Skin epidermis (tissue), 12 donors: Measurements from ENCODE around the gene NAV2.
"Not testable (repeated sequence)": the region's sequence is repeated elsewhere in the genome, so short reads cannot be mapped to it uniquely, and the experiment has no call there.

Experiments
- H3K27ac ChIP-seq, 21 experiments: fragments of 200-600 bp; sonication (generic) in 11 of 21; one replicate each; pipeline ENCODE4 v1.5.0; 2020; ENCODE audit warnings: mild to moderate bottlenecking in 3 of 21, inconsistent platforms in 2 of 21, moderate library complexity in 2 of 21
- H3K4me3 ChIP-seq, 7 experiments: fragments of 200-600 bp; sonication (generic) in 2 of 7; one replicate each; pipeline ENCODE4 v1.5.0; 2020; ENCODE audit warnings: inconsistent platforms in 2 of 7, mild to moderate bottlenecking in 2 of 7, moderate library complexity in 1 of 7

Gene NAV2

DNA sequence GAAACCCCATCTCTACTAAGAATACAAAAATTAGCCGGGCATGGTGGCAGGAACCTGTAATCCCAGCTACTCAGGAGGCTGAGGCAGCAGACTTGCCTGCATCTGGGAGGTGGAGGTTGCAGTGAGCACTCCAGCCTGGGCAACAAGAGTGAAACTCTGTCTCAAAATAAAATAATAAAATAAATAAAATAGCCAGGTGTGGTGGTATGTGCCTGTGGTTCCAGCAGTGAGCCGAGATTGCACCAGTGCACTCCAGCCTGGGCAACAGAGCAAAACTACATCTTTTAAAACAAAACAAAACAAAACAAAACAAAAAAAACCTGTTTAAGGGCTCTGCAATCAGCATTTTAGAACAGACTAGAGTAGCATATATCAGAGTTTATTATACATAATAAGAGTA lies 214.8 kb downstream of the NAV2 start:
- not testable (repeated sequence) for H3K4me3 ChIP-seq, H3K27ac ChIP-seq

DNA sequence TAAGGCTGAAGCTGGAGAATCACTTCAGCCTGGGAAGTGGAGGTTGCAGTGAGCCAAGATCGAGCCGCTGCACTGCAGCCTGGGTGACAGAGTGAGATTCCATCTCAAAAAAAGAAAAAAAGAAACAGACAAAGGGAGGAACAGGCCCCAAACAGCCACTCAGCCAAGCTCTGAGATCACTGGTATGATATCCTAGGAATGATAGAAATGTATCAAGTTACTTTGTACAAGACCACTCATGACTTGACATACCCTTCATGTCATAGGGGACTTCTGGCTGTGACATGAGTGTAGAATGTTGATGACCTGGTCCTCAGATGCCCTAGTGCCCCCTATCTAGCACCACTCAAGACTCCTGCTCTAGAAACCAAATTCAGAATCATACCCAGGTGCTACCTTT lies 216.5 kb downstream of the NAV2 start:
- H3K4me3 ChIP-seq = no peak overlapping the region
- no peak overlapping the region for H3K27ac ChIP-seq

DNA sequence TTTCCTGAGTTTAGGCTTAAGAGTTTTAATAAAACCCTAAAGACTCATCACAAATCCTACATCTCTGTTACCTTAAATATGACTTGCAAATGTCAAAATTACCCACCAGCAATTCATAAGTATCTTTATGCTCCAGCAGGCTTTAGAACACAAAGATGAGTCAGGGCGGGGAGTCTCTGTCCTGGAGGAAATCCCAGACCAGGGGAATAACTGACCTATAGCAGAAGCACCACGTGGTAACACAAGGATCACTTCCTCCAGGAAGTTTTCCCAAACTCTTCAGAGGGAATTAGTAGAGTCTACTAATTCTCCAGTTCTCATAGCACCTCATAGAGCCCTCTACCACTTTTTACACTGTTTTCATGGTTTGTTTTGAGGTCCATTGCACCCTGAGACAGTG lies 217.0 kb downstream of the NAV2 start:
- H3K27ac ChIP-seq = no peak overlapping the region
- H3K4me3 ChIP-seq = no peak overlapping the region

DNA sequence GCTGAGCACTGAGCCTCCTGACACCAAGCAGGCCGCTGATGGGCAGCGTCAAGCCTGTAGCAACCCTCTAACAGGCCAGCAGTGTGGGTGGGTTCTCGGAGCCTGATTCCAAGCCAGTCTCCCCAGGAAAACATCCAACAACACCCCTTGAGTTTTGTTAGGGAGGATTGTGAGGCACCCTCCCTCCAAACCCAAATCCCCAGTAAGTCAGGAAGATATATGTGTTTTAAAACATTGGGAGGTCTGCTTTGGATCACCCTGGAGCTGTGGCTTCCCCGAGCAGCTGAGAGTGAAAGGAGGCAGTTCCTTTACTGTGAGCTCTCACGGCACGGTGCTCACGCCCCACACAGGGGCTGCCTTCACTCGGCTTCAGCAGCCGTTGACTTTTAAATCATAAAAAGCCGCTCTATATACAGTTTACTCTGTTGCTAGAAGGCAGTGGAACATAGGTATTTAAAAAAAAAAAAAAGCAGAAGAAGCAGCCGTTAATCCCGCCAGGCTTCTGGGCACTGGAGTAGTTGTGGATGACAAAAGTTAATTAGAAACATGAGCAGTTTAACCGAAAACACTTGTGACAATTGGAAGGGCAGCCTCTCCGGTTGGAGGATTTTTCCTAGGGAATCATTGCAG lies 218.6 kb downstream of the NAV2 start:
- H3K27ac ChIP-seq = no peak overlapping the region

DNA sequence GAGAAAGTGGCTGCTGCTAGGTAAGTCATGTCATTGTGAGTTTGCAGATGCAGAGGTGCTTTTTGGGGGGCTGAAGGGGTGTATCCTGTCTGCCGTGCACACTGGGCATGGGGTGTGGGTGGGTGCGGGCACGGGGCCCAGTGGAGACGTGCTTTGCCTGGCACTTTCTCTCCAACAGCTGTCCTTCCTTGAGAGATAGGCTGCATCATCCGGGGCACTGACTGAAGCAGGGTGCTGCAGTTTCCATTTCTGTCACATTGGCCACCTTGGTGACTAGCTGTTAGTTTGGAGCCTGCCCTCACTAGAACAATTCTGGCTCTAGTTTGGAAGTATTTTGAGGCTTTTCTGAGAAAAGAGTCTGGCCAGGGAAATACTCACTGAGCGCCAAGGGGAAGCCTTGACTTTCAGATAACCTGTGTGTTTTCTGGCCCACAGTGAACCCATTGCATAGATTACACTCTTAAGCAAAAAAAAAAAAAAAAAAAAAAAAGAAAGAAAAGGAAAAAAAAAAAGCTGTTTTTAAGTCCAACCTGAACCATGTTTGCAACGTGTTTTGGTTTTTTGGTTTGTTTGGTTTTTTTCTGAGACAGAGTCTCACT lies 219.2 kb downstream of the NAV2 start:
- Histone ChIP-seq H3K27ac (no peak overlapping the region), H3K4me3 (no peak overlapping the region)

More for the DNA sequence above, 218.6 kb downstream of the NAV2 start:
- no peak overlapping the region for H3K4me3 ChIP-seq

DNA sequence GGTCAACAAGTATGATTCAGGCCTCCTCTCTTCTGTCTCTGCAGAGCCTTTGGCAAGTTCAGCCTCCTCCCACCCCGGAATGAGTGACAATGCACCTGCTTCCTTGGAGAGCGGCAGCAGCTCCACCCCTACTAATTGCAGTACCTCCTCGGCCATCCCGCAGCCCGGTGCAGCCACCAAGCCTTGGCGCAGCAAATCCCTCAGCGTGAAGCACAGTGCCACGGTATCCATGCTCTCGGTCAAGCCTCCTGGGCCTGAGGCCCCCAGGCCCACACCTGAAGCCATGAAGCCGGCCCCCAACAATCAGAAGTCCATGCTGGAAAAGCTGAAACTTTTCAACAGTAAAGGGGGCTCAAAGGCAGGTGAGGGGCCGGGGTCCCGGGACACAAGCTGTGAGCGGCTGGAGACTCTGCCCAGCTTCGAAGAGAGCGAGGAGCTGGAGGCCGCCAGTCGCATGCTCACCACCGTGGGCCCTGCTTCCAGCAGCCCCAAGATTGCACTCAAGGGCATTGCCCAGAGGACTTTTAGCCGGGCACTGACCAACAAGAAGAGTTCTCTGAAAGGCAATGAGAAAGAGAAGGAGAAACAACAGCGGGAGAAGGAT lies 220.6 kb downstream of the NAV2 start:
- H3K4me3 ChIP-seq = no peak overlapping the region
- no peak overlapping the region for H3K27ac ChIP-seq

DNA sequence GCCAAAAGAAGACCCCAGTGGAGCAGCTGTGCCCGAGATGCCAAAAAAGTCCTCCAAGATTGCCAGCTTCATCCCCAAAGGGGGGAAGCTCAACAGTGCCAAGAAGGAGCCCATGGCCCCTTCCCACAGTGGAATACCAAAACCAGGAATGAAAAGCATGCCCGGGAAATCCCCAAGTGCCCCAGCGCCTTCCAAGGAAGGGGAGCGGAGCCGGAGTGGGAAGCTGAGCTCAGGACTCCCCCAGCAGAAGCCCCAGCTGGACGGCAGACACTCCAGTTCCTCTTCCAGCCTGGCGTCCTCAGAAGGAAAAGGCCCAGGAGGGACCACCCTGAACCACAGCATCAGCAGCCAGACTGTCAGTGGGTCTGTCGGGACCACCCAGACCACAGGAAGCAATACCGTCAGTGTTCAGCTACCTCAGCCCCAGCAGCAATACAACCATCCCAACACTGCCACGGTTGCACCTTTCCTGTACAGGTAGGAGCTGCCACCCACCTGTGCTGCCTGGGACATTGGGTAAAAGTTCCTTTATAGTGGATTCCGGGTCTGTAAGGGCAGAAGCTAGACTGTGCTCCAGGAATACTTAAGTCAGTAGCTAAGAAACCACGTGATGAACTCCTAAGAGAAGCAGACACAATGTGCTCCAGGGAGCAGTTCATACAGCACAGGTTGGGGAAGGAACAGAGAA lies 221.3 kb downstream of the NAV2 start:
- no peak overlapping the region for H3K27ac ChIP-seq
- H3K4me3 ChIP-seq = no peak overlapping the region

DNA sequence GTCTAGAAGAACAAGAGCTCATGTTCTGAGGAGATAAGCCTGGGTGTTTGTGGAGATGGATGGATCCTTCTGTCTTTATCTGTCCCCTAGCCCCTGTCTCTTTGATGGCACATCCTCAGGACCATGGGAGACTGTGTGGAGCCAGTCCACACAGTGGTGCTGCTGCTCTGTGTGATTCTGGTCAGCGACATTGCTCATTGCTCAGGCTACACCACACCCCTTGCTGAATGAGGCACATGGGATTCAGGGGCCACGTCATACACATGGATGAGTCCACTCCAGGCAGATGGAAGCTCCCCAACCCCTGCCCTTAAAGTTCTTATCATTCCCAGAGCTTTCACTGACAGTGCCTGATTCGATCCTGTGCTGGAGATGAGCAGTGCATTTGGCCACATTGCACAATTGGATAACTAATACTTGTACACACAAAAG lies 222.2 kb downstream of the NAV2 start:
- Histone ChIP-seq H3K4me3 (no peak overlapping the region), H3K27ac (no peak overlapping the region)

DNA sequence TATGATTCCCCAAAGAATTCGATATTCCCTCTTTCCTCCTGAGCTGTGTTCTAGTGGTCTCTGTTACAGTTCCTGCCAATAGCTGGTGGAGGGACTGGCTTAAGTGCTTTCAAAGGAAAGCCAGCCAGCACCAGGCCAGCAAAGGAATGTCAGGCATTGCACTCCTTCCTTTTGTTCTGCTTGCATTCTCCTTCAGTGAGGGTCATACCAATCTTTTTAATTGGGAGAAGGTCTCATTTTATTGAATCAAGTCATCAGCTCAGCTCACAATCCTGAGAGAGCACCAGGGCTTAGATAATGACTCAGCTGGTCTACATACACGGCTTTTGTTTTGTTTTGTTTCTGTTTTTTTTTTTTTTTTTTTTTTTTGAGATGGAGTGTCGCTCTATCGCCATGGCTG lies 222.9 kb downstream of the NAV2 start:
- H3K27ac ChIP-seq = no peak overlapping the region
- no peak overlapping the region for H3K4me3 ChIP-seq

DNA sequence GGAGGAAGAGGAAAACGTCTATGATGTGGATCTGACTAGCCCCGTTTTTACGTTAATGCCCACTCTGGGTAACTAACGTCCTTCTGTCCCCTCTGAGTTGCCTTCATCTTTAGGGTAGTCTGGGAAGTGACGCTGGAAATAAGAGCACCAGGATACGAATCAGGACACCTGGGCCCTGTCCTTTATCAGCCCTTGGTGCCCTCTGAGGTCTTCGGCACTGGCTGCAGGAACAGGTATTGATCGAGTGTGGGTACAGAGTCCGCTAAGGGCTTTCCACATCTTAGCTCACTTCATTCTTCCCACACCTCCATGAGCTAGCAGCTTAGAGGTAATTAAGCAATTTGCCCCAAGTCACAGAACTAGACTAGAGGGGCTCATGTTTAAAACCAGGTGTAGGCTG lies 223.8 kb downstream of the NAV2 start:
- no peak overlapping the region for H3K27ac ChIP-seq
- H3K4me3 ChIP-seq = no peak overlapping the region

DNA sequence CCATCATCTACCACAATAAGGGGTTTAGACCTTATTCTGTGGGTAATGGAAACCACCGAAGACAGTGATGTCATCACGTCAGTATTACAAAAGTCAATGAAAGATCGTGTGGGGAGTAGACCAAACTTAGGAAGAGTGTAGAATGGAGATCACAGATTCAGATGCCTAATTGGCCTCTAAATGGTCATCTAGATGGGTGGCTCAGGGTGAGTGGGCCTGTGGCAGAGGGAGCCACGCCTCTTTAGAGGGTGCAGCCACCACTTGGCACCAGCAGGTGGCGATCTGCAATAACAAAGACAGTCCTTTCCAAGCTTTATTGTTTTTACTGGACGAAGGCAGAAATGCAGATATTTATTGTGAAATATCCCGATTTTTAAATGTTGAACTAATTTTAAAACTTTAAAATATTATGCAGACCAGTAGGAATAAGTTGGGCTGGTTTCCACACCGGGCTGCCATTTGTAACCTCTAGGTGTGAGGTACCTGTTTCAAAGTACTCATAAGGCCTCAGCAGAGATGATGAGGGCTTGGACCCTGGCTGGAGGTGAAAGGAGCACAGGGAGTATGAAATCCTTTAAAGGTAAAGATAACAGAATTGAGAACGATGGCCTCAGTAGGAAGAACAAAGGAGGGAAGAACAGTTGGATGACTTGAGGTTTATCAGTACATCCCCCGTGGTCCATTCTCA lies 225.7 kb downstream of the NAV2 start:
- no peak overlapping the region for H3K27ac ChIP-seq
- no peak overlapping the region for H3K4me3 ChIP-seq

DNA sequence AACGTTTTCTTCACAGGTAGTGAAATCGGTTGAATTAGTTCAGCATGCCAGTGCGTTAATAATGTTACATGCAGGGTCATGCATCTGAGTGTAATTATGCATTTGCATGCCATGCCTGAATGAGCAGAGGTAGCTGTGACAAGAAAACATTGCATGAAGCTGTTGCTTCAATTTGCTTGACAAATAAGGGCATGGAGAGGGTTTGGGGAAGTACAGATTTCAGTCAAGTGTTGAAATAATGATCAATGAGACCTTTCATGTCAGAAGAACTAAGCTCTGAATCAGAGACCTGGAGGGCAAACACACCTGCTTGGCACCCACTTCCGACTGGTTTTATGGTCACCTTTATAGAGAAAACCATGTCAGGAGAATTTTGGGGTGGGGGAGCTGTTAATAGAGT lies 226.2 kb downstream of the NAV2 start:
- H3K27ac ChIP-seq = no peak overlapping the region
- no peak overlapping the region for H3K4me3 ChIP-seq

DNA sequence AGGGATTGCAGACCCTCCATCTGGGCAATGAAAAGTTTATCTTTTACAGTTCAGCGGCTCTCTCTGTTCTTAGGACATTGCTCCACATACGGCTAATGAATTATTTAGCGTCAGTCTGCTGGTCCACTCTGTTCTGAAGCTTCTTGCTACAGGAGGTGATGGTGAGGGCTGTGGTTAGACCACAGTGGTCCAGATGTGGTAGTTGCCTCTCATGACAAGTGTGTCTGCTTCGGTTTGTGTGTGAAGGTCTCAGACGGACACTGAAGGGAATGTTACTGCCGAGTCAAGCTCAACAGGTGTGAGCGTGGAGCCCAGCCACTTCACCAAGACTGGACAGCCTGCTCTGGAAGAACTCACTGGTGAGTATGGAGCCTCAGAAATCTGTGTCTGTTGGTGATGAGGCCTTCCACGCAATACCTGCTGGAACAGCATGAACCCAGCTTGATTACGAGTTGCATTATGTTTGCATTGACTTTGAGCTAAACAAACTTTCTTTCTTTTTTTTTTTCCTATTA lies 226.8 kb downstream of the NAV2 start:
- H3K4me3 ChIP-seq = no peak overlapping the region
- H3K27ac ChIP-seq = no peak overlapping the region

DNA sequence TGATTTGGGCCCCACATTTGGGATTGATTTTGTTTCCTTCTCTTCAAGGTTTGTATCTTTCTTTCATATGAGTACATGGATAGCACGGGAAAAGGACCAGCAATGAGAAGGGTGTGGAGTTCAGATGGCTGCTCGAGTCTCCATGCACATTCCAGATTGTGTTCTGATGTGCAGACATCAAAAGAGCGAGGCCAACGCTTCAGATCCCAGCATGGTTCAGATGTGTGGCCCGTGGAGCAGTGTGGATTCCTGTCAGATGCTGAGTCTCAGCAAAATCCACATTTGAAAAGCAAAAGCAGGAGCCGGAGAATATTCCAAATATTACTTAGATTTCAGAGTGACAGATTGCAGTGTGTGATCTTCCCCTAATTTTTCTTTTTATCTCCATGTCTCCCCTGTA lies 228.2 kb downstream of the NAV2 start:
- no peak overlapping the region for H3K4me3 ChIP-seq

DNA sequence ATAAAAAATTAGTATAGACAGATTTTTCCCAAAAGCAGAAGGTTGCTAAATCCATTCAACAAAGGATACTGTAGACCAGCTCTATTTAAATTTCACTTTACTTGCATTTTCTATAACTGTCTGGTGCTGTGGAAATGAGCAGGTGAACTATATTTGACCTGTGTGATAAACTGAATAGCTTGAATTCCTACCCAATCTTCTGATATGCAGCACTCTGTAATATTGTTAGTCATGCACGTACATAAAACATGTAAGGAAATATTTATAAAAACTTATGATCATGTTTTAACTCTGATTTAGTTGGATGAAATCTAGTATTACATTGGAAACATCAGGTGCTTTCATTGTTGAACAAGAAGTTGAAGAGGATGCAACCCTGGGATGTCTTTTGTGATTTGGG lies 234.0 kb downstream of the NAV2 start:
- Histone ChIP-seq H3K4me3 (no peak overlapping the region), H3K27ac (no peak overlapping the region)

More for the DNA sequence above, 228.2 kb downstream of the NAV2 start:
- H3K27ac ChIP-seq = no peak overlapping the region

DNA sequence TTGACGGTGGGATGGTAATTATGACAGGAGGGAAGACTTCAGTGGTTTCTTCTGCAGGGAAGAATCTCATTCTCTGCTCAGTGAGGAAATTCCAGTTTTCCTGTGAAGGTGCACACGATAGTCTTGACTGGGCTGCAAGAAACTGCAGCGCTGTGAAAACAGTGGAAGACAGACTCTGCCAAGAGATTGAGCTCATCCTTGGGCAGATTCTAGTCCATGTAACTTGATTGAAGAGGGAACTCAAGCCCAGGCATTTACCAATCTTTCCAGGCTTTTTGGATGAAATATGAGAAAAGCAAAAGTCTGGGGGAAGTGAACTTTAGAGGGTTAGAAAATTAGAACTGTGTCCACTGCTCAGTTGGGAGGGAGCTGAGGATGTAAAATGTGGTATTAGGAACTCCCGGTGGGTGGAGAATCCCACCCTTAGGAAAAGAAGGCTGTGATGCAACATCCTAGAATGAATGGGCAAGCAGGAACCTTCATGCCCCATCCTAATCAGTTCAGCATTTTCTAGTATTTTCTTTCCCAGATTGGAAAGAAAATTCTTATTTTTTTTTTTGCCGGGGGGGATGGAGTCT lies 235.0 kb downstream of the NAV2 start:
- Histone ChIP-seq H3K27ac (no peak overlapping the region), H3K4me3 (no peak overlapping the region)

DNA sequence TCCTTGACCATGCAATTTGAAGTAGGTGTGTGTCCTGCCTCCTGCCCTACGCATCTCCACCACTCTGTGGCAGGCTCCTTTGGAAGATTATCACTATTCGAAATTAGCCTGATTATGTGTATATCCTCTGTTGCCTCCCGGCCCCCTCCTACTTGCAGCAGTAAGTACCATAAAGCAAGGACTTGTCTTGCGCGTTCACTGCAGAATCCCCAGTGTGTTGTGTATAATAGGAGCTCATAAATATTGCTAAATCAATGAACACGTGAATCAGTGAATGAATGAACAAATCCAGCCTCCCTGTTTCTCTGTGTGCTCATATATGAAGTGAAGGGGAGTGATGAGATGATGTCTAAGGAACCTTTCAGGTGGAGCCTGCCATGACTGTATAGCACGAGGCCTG lies 237.0 kb downstream of the NAV2 start:
- no peak overlapping the region for H3K4me3 ChIP-seq
- H3K27ac ChIP-seq = no peak overlapping the region

DNA sequence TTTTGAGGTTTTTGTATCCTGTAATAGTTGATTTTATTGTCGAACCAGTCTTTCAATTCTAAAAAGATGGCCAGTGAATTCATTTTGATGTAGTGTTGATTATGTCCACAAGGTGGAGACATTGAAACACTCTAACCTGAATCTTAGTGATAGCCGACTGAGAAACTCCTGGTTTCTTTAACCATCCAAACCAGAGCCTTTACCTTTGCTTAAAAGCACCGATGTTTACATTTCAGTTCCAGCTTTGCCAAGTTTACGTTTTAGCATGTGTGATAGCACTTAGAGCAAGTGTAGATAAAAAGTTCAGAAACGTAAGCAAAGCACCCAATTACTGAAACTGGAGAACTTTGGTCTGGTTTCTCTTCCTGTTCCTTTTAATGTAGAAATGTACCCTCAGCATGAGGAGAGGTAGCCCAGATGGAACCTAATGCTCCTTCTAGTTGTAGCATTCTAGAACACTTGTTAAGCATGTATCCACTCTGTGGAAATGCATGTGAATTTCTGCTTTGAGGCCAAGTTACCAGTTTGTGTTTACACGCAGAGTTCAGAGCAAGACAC lies 239.0 kb downstream of the NAV2 start:
- Histone ChIP-seq H3K27ac (peak overlapping the region in 1 of 21 experiments; percentile 10), H3K4me3 (no peak overlapping the region)

DNA sequence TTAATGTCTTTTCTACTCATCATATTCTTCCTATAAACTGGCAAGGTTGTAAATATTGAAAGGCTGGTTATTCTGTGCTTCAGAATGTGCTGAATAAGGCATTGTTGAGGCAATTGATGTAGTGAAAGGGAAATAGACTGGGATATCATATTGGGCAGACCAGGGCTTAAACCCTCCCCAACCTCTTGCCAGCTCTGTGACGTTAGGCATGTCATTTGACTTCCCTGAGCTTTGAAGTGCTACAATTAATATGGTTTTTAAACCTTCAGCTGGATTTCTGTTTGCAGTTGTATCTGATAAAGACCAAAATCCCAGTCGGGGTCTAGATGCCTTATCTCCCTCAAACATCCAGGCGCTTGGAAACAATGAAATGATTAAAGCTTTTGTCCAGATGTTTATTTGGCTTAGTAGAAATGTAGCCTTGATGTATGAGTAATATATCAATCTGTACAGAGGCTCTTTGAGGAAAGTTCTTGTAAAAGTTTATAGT lies 239.5 kb downstream of the NAV2 start:
- Histone ChIP-seq H3K4me3 (no peak overlapping the region), H3K27ac (peak overlapping the region in 1 of 21 experiments; percentile 10)
